Trophoblast cell (in vitro differentiated cells and primary cell): ENCODE results near the gene HLCS.
A peak's percentile ranks its signal among the peaks of the same experiment; 100 is the strongest.

Experiments used
- DNase-seq, 2 donors: peaks; one replicate each; pipeline ENCODE4 v3.0.0-alpha.2; 2016
- H2AFZ ChIP-seq: 2 replicates; pipeline ENCODE4 v1.6.1; 2013; ENCODE audit warnings: low read length, moderate library complexity, mild to moderate bottlenecking; ENCODE audit not compliant: insufficient read depth, poor library complexity
- H2AK5ac ChIP-seq: 2 replicates; pipeline ENCODE4 v1.6.1; 2013; ENCODE audit warnings: mild to moderate bottlenecking, low read length
- H2BK120ac ChIP-seq: 2 replicates; pipeline ENCODE4 v1.6.1; 2013; ENCODE audit warnings: low read length, mild to moderate bottlenecking, moderate library complexity; ENCODE audit not compliant: insufficient read depth, poor library complexity
- H2BK12ac ChIP-seq: 2 replicates; pipeline ENCODE4 v1.6.1; 2013; ENCODE audit warnings: mild to moderate bottlenecking, low read length, moderate library complexity
- H2BK5ac ChIP-seq: 2 replicates; pipeline ENCODE4 v1.6.1; 2013; ENCODE audit warnings: low read length, low read depth, moderate library complexity, mild to moderate bottlenecking; ENCODE audit not compliant: poor library complexity
- H3K14ac ChIP-seq: 2 replicates; pipeline ENCODE4 v1.6.1; 2013; ENCODE audit warnings: mild to moderate bottlenecking, low read length
- H3K18ac ChIP-seq: 2 replicates; pipeline ENCODE4 v1.6.1; 2013; ENCODE audit warnings: mild to moderate bottlenecking, low read length
- H3K23ac ChIP-seq: 2 replicates; pipeline ENCODE4 v1.6.1; 2013; ENCODE audit warnings: low read length
- H3K27ac ChIP-seq: 2 replicates; pipeline ENCODE4 v1.5.1; 2013; ENCODE audit warnings: low read depth, mild to moderate bottlenecking, inconsistent platforms, low read length, moderate library complexity
- H3K27me3 ChIP-seq: 2 replicates; pipeline ENCODE4 v1.6.1; 2013; ENCODE audit warnings: inconsistent platforms, mild to moderate bottlenecking, low read length, moderate library complexity; ENCODE audit not compliant: insufficient read depth
- H3K36me3 ChIP-seq, 2 experiments: 1 replicate in 1 of 2; 2 replicates in 1 of 2; pipeline ENCODE4 v1.6.1; 2013; ENCODE audit warnings: low read length in 2 of 2, mild to moderate bottlenecking in 2 of 2, moderate library complexity in 1 of 2; ENCODE audit not compliant: insufficient read depth in 2 of 2, control insufficient read depth in 1 of 2
- H3K4ac ChIP-seq: 2 replicates; pipeline ENCODE4 v1.6.1; 2013; ENCODE audit warnings: low read depth, mild to moderate bottlenecking, low read length, moderate library complexity
- H3K4me1 ChIP-seq, 2 experiments: 1 replicate in 1 of 2; 2 replicates in 1 of 2; pipeline ENCODE4 v1.6.1; 2013; ENCODE audit warnings: low read length in 2 of 2, mild to moderate bottlenecking in 2 of 2, moderate library complexity in 1 of 2; ENCODE audit not compliant: insufficient read depth in 2 of 2, control insufficient read depth in 1 of 2
- H3K4me2 ChIP-seq: 2 replicates; pipeline ENCODE4 v1.6.1; 2013; ENCODE audit warnings: inconsistent platforms, mild to moderate bottlenecking, low read length, moderate library complexity
- H3K4me3 ChIP-seq: 2 replicates; pipeline ENCODE4 v1.5.1; 2013; ENCODE audit warnings: mild to moderate bottlenecking, low read depth, low read length, inconsistent platforms
- H3K79me1 ChIP-seq: one replicate; pipeline ENCODE4 v1.6.1; 2013; ENCODE audit warnings: low read length
- H3K79me2 ChIP-seq: 2 replicates; pipeline ENCODE4 v1.6.1; 2013; ENCODE audit warnings: low read length, mild to moderate bottlenecking; ENCODE audit not compliant: control insufficient read depth, insufficient read depth, poor library complexity
- H3K9ac ChIP-seq: 2 replicates; pipeline ENCODE4 v1.6.1; 2013; ENCODE audit warnings: mild to moderate bottlenecking, low read length
- H3K9me3 ChIP-seq: 2 replicates; pipeline ENCODE4 v1.6.1; 2013; ENCODE audit warnings: low read depth, mild to moderate bottlenecking, control low read depth, inconsistent platforms, low read length; ENCODE audit not compliant: insufficient read depth
- H4K12ac ChIP-seq: 2 replicates; pipeline ENCODE4 v1.6.1; 2013; ENCODE audit warnings: low read depth, mild to moderate bottlenecking, low read length, moderate library complexity
- H4K8ac ChIP-seq: 2 replicates; pipeline ENCODE4 v1.6.1; 2013; ENCODE audit warnings: low read depth, mild to moderate bottlenecking, low read length, moderate library complexity
- H4K91ac ChIP-seq: one replicate; pipeline ENCODE4 v1.6.1; 2013; ENCODE audit warnings: low read depth, mild to moderate bottlenecking, low read length, moderate library complexity
- WGBS: extraction: QIAGEN DNeasy Blood & Tissue Kit; methylation state at CpG from one replicate; pipeline ENCODE4 v1.1.7; 2013; ENCODE audit warnings: missing lambda C conversion rate; ENCODE audit not compliant: insufficient read length, insufficient coverage; ENCODE audit errors: extremely low coverage; 5-methylcytosine and 5-hydroxymethylcytosine counted together

HLCS gene

GRCh38 chr21:36706482-36706852 lies 260.0 kb downstream of the HLCS start:
- no CpG with 5 or more reads among the region's 13 CpGs for WGBS
- H3K79me1 ChIP-seq = no peaks in the 10 kb centered on the region
- H3K9ac ChIP-seq = no peak overlapping the region
- H3K27me3 ChIP-seq = peaks cover 94% of the 10 kb centered on the region
- no peak overlapping the region for H3K27ac ChIP-seq
- H2BK12ac ChIP-seq = no peak overlapping the region
- H3K4me1 ChIP-seq = peaks cover 1 to 4% of the 10 kb centered on the region in 2 experiments
- H3K36me3 ChIP-seq = no peaks in the 10 kb centered on the region
- peaks cover 8% of the 10 kb centered on the region for H3K9me3 ChIP-seq
- H3K4ac ChIP-seq = no peak overlapping the region
- H3K79me2 ChIP-seq = no peaks in the 10 kb centered on the region
- no peak overlapping the region for H3K14ac ChIP-seq
- H3K4me2 ChIP-seq = no peak overlapping the region
- H3K4me3 ChIP-seq = no peak overlapping the region
- H3K18ac ChIP-seq = no peak overlapping the region
- H2BK5ac ChIP-seq = no peak overlapping the region
- DNase-seq = no peak
- H2BK120ac ChIP-seq = no peak overlapping the region
- no peak overlapping the region for H2AFZ ChIP-seq
- H4K8ac ChIP-seq = no peak overlapping the region
- no peak overlapping the region for H3K23ac ChIP-seq
- H4K12ac ChIP-seq = no peak overlapping the region
- no peak overlapping the region for H2AK5ac ChIP-seq
- no peak overlapping the region for H4K91ac ChIP-seq

GRCh38 chr21:36705679-36706481 lies 260.6 kb downstream of the HLCS start:
- Histone ChIP-seq H3K27ac (no peak overlapping the region), H3K79me1 (no peaks in the 10 kb centered on the region), H3K4me2 (no peak overlapping the region), H3K9me3 (peaks cover 8% of the 10 kb centered on the region), H3K14ac (no peak overlapping the region), H3K9ac (no peak overlapping the region), H2BK120ac (no peak overlapping the region), H2AK5ac (no peak overlapping the region), H2BK5ac (no peak overlapping the region), H2AFZ (no peak overlapping the region), H2BK12ac (no peak overlapping the region), H3K79me2 (no peaks in the 10 kb centered on the region), H3K4me3 (no peak overlapping the region), H3K4me1 (peaks cover 5 to 8% of the 10 kb centered on the region in 2 experiments), H3K27me3 (peaks cover 99% of the 10 kb centered on the region), H3K4ac (no peak overlapping the region), H4K12ac (no peak overlapping the region), H4K91ac (no peak overlapping the region), H3K18ac (no peak overlapping the region), H3K36me3 (no peaks in the 10 kb centered on the region), H4K8ac (no peak overlapping the region), H3K23ac (no peak overlapping the region)
- no peak for DNase-seq
- WGBS = no CpG with 5 or more reads among the region's 22 CpGs

DNA sequence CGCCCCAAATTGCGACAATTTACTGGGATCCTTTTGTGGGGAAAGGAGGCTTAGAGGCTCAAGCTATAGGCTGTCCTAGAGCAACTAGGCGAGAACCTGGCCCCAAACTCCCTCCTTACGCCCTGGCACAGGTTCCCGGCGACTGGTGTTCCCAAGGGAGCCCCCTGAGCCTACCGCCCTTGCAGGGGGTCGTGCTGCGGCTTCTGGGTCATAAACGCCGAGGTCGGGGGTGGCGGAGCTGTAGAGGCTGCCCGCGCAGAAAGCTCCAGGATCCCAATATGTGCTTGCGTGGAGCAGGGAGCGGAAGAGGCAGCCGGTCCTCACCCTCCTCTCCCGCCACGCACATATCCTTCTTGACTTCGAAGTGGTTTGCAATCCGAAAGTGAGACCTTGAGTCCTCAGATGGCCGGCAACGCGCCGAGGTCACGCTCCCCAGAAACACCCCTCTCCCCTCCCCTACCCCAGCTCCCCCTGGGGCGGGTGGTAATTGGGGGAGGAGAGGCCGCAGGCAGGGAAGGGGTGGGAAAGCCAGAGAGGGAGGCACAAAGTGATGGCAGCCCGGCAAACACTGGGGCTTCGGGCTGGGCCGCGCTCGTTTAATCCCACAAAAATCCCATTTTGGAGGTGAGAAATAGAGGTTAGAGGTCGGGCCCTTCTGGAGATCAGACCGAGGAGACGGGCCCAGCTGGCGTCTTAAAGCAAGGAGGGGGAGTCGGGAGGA lies 261.4 kb downstream of the HLCS start:
- H3K9ac ChIP-seq = no peak overlapping the region
- H2BK12ac ChIP-seq = no peak overlapping the region
- no peaks in the 10 kb centered on the region for H3K79me2 ChIP-seq
- DNase-seq = no peak
- H4K8ac ChIP-seq = no peak overlapping the region
- no peaks in the 10 kb centered on the region for H3K79me1 ChIP-seq
- H3K14ac ChIP-seq = no peak overlapping the region
- no peak overlapping the region for H4K12ac ChIP-seq
- no peak overlapping the region for H3K4me2 ChIP-seq
- no peak overlapping the region for H4K91ac ChIP-seq
- H2AFZ ChIP-seq = no peak overlapping the region
- H3K27ac ChIP-seq = no peak overlapping the region
- no peak overlapping the region for H2BK5ac ChIP-seq
- H3K4ac ChIP-seq = no peak overlapping the region
- no peak overlapping the region for H2BK120ac ChIP-seq
- H3K27me3 ChIP-seq = peaks cover 99% of the 10 kb centered on the region
- H3K18ac ChIP-seq = no peak overlapping the region
- H3K23ac ChIP-seq = no peak overlapping the region
- H3K9me3 ChIP-seq = peaks cover 8% of the 10 kb centered on the region
- WGBS = no CpG with 5 or more reads among the region's 39 CpGs
- no peak overlapping the region for H3K4me3 ChIP-seq
- no peaks in the 10 kb centered on the region for H3K36me3 ChIP-seq
- no peak overlapping the region for H2AK5ac ChIP-seq
- H3K4me1 ChIP-seq = peaks cover 5 to 9% of the 10 kb centered on the region in 2 experiments

GRCh38 chr21:36704281-36704957 lies 262.1 kb downstream of the HLCS start:
- no peak overlapping the region for H4K91ac ChIP-seq
- H3K4me2 ChIP-seq = no peak overlapping the region
- H2BK120ac ChIP-seq = no peak overlapping the region
- no peaks in the 10 kb centered on the region for H3K79me1 ChIP-seq
- no peak overlapping the region for H3K27ac ChIP-seq
- no peak overlapping the region for H3K4me3 ChIP-seq
- H2AK5ac ChIP-seq = no peak overlapping the region
- no peaks in the 10 kb centered on the region for H3K36me3 ChIP-seq
- no peak overlapping the region for H3K14ac ChIP-seq
- peak in 1 of 2 donors; percentile 40 for DNase-seq
- peaks cover 5 to 9% of the 10 kb centered on the region in 2 experiments for H3K4me1 ChIP-seq
- WGBS = no CpG with 5 or more reads among the region's 49 CpGs
- no peak overlapping the region for H2BK5ac ChIP-seq
- peaks cover 8% of the 10 kb centered on the region for H3K9me3 ChIP-seq
- no peak overlapping the region for H3K18ac ChIP-seq
- no peak overlapping the region for H2BK12ac ChIP-seq
- no peak overlapping the region for H3K9ac ChIP-seq
- no peak overlapping the region for H3K4ac ChIP-seq
- H4K8ac ChIP-seq = no peak overlapping the region
- no peak overlapping the region for H4K12ac ChIP-seq
- no peak overlapping the region for H2AFZ ChIP-seq
- no peaks in the 10 kb centered on the region for H3K79me2 ChIP-seq
- no peak overlapping the region for H3K23ac ChIP-seq
- H3K27me3 ChIP-seq = peaks cover 99% of the 10 kb centered on the region
